IMR-90 (cell line): ENCODE data around the gene PRR13.

ENCODE experiments used
- MXI1 ChIP-seq: IDR thresholded peaks from 2 replicates; pipeline ENCODE4 v1.6.1; 2012; ENCODE audit warnings: low read depth, mild to moderate bottlenecking, low read length, moderate library complexity, borderline replicate concordance
- NFE2L2 ChIP-seq: fragments of 150-350 bp; IDR thresholded peaks from 2 replicates; pipeline ENCODE4 v1.6.1; 2016; ENCODE audit warnings: low read depth, mild to moderate bottlenecking, low read length
- RAD21 ChIP-seq: IDR thresholded peaks from 2 replicates; pipeline ENCODE4 v1.6.1; 2012; ENCODE audit warnings: low read length, improper control_type of control experiment
- TF ChIP-seq, protein P1 (sequence below): conservative IDR thresholded peaks from 2 replicates; pipeline ENCODE4 v1.5.1; 2012; ENCODE audit warnings: mild to moderate bottlenecking, low read depth, low read length, improper control_type of control experiment

DNA sequence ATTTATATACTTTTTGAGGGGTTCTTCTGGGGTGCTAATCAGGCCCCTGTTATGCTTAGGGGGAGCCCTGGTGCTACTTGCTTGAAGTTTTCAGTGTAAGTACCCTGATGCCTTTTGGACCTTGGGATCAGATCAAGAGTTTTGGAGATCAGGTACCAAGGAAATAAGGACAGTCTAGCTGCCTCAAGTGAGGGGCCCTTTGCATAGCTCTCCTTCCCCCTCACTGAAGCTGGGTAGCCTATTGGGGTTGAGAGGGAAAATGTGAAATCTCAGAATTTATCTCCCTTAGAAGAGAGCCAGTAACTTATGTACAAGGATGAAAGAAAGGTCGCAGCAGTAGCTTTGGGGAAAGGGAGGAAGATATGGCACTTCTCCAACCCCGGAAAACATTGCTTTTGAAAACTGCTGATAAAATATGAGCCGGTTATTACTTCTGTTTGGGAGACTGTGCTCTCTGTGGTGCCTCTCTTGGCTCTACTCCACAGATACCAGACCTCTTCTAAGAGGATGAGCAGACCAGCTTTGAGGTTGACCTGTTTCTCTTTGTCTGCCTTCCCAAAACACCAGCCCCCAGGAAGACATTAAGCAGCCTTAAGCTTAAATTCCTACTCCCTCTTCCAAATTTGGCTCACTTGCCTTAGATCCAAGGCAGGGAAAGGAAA lies 26.6 kb upstream of the PRR13 start:
- TF ChIP-seq, protein P1, sequence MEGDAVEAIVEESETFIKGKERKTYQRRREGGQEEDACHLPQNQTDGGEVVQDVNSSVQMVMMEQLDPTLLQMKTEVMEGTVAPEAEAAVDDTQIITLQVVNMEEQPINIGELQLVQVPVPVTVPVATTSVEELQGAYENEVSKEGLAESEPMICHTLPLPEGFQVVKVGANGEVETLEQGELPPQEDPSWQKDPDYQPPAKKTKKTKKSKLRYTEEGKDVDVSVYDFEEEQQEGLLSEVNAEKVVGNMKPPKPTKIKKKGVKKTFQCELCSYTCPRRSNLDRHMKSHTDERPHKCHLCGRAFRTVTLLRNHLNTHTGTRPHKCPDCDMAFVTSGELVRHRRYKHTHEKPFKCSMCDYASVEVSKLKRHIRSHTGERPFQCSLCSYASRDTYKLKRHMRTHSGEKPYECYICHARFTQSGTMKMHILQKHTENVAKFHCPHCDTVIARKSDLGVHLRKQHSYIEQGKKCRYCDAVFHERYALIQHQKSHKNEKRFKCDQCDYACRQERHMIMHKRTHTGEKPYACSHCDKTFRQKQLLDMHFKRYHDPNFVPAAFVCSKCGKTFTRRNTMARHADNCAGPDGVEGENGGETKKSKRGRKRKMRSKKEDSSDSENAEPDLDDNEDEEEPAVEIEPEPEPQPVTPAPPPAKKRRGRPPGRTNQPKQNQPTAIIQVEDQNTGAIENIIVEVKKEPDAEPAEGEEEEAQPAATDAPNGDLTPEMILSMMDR: no peak
- TF ChIP-seq RAD21 (no peak), MXI1 (no peak), NFE2L2 (no peak)
